ENCODE measurements around the gene VRK3. TPM values are rescaled to one million over a fixed set of nuclear protein-coding genes. Genes with fewer than 3 reads are reported as not detected.

Gene VRK3
- total RNA-seq, 1 experiment from 2014 or later, result 33.4 TPM

DNA sequence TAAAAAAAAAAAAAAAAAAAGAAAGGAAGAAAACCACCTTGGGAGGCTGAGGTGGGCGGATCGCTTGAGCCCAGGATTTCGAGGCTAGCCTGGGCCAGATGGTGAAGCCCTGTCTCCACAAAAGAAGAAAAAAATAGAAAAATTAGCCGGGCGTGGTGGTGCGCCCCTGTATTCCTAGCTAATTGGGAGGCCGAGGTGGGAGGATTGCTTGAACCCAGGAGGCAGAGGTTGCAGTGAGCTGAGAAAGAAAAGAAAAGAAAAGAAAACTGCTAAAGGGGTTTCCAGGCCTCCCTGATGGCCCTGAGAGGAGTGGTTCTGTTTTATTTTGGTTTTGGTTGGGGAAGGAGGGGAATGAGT, 1.4 kb upstream of the VRK3 start:
- H3K4me1 Mint-ChIP-seq, result peaks cover 18% of the 10 kb centered on the region
- H3K27me3 Mint-ChIP-seq (ENCODE audit: low read depth), result peaks cover 3% of the 10 kb centered on the region; the same call in 1 of the 2 replicates
- peak overlapping the region; percentile 10; the same call in 1 of the 2 replicates for H3K27ac Mint-ChIP-seq
- ATAC-seq, result no peak
- DNase-seq (ENCODE audit: low spot score), result no peak
- ChIA-PET POLR2A (no interaction called here), CTCF (no interaction called here)
- TF ChIP-seq, protein P1, sequence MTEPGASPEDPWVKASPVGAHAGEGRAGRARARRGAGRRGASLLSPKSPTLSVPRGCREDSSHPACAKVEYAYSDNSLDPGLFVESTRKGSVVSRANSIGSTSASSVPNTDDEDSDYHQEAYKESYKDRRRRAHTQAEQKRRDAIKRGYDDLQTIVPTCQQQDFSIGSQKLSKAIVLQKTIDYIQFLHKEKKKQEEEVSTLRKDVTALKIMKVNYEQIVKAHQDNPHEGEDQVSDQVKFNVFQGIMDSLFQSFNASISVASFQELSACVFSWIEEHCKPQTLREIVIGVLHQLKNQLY (CRISPR knock-in tag; IDR thresholded peaks at IDR 0.05), result no peak
- TF ChIP-seq, protein P2, sequence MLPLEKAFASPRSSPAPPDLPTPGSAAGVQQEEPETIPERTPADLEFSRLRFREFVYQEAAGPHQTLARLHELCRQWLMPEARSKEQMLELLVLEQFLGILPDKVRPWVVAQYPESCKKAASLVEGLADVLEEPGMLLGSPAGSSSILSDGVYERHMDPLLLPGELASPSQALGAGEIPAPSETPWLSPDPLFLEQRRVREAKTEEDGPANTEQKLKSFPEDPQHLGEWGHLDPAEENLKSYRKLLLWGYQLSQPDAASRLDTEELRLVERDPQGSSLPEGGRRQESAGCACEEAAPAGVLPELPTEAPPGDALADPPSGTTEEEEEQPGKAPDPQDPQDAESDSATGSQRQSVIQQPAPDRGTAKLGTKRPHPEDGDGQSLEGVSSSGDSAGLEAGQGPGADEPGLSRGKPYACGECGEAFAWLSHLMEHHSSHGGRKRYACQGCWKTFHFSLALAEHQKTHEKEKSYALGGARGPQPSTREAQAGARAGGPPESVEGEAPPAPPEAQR (CRISPR knock-in tag; IDR thresholded peaks at IDR 0.05), result no peak
- no peaks in the 10 kb centered on the region for H3K9me3 Mint-ChIP-seq
- H3K36me3 Mint-ChIP-seq, result peaks cover 18% of the 10 kb centered on the region
- peak overlapping the region; percentile 95 for H3K4me3 Mint-ChIP-seq

DNA sequence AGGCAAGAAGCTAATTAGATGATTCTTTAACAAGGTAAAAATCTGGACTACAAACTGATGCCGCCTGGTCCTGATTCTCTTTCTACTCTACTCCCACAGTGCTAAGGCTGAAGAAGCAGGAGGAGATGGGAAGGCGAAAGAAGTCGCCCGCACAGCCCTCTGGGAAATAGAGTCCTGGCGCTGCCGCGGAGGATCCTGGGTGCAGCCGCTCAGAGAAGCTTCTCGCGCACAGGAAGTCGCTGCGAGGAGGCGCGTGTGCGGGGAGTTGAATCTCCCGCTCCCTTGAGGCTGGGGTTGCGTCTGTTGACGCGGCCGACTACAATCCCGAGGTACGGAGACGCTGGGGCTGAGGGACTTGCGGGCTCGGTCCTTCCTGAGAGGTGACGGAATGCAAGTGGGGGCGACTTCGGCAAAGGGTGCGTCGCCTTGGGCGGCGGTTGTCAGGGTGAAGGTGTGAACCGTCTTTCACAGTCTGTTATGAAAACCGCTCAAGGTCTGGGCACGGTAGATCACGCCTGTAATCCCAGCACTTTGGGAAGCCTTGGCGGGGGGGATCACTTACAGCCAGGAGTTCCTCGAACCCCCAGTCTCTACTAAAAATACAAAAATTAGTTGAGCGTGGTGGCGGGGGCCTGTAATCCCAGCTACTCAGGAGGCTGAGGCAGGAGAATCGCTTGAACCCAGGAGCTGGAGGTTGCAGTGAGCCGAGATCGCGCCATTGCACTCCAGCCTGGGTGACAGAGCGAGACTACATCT, 800 bp upstream of the VRK3 start, which contains the start of gene ZNF473:
TSS of gene ZNF473 (plus strand) at position 212 of the 756 bp plus-strand sequence. CDS start 5,078 bp downstream, outside the sequence.
- ChIA-PET POLR2A (no interaction called here), CTCF (interaction anchor here (1.1 to 1.9 kb wide), 4 partner anchors 17 to 136 kb away, joined by 3 to 16 read pairs (median 6); no protein-coding TSS in a partner anchor)
- no peaks in the 10 kb centered on the region for H3K9me3 Mint-ChIP-seq
- peak; percentile 74 for ATAC-seq
- H3K27me3 Mint-ChIP-seq (ENCODE audit: low read depth), result peaks cover 3% of the 10 kb centered on the region; the same call in 1 of the 2 replicates
- H3K4me3 Mint-ChIP-seq, result peak within 1 kb of the TSS; percentile 95
- peaks cover 18% of the 10 kb centered on the region for H3K4me1 Mint-ChIP-seq
- peak; percentile 91 for DNase-seq (ENCODE audit: low spot score)
- H3K27ac Mint-ChIP-seq, result peak within 1 kb of the TSS; percentile 95
- H3K36me3 Mint-ChIP-seq, result peaks cover 13% of the 10 kb centered on the region
- TF ChIP-seq ZNF425 (CRISPR knock-in tag; conservative IDR thresholded peaks at IDR 0.05) (no peak), ZNF232 (CRISPR knock-in tag; IDR thresholded peaks at IDR 0.05) (peak; percentile 95), SMAD4 (CRISPR knock-in tag; IDR thresholded peaks at IDR 0.05) (0 out of 2 replicates have a peak, but pooled peaks have one; percentile 54), FOXJ3 (CRISPR knock-in tag; IDR thresholded peaks at IDR 0.05; ENCODE audit: borderline replicate concordance) (0 out of 2 replicates have a peak, but pooled peaks have one; percentile 81), ZNF281 (CRISPR knock-in tag; IDR thresholded peaks at IDR 0.05) (peak; percentile 89; the same call in 1 of the 2 replicates), CBFB (CRISPR knock-in tag; IDR thresholded peaks at IDR 0.05; ENCODE audit: low read depth) (no peak), CREM (CRISPR knock-in tag; IDR thresholded peaks at IDR 0.05) (peak; percentile 89), ETV6 (CRISPR knock-in tag; IDR thresholded peaks at IDR 0.05) (peak; percentile 99), ATF2 (CRISPR knock-in tag; IDR thresholded peaks at IDR 0.05; ENCODE audit: borderline replicate concordance, low read depth) (peak; percentile 87), ZNF121 (CRISPR knock-in tag; IDR thresholded peaks at IDR 0.05) (no peak), ZNF263 (CRISPR knock-in tag; IDR thresholded peaks at IDR 0.05; ENCODE audit: low read depth) (no peak; the same call in 1 of the 2 replicates), TEAD4 (CRISPR knock-in tag; IDR thresholded peaks at IDR 0.05) (peak; percentile 87), KAT7 (CRISPR knock-in tag; IDR thresholded peaks at IDR 0.05; ENCODE audit: borderline replicate concordance) (no peak), ATF6 (CRISPR knock-in tag; IDR thresholded peaks at IDR 0.05) (peak; percentile 83; the same call in 1 of the 2 replicates)
- TF ChIP-seq, protein P3, sequence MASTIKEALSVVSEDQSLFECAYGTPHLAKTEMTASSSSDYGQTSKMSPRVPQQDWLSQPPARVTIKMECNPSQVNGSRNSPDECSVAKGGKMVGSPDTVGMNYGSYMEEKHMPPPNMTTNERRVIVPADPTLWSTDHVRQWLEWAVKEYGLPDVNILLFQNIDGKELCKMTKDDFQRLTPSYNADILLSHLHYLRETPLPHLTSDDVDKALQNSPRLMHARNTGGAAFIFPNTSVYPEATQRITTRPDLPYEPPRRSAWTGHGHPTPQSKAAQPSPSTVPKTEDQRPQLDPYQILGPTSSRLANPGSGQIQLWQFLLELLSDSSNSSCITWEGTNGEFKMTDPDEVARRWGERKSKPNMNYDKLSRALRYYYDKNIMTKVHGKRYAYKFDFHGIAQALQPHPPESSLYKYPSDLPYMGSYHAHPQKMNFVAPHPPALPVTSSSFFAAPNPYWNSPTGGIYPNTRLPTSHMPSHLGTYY (CRISPR knock-in tag; IDR thresholded peaks at IDR 0.05), result no peak
- TF ChIP-seq, protein P1 (CRISPR knock-in tag; IDR thresholded peaks at IDR 0.05), result 0 out of 2 replicates have a peak, but pooled peaks have one; percentile 86
- TF ChIP-seq, protein P4, sequence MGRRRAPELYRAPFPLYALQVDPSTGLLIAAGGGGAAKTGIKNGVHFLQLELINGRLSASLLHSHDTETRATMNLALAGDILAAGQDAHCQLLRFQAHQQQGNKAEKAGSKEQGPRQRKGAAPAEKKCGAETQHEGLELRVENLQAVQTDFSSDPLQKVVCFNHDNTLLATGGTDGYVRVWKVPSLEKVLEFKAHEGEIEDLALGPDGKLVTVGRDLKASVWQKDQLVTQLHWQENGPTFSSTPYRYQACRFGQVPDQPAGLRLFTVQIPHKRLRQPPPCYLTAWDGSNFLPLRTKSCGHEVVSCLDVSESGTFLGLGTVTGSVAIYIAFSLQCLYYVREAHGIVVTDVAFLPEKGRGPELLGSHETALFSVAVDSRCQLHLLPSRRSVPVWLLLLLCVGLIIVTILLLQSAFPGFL (CRISPR knock-in tag; IDR thresholded peaks at IDR 0.05; ENCODE audit: borderline replicate concordance), result 0 out of 2 replicates have a peak, but pooled peaks have one; percentile 72

Data from WTC11 (cell line).